Astrocyte of the cerebellum (primary cell): ENCODE measurements around the gene B4GALNT3.

ENCODE experiments used
- DNase-seq: peaks from one replicate; pipeline ENCODE4 v3.0.0-alpha.2; 2011; ENCODE audit warnings: low read depth
- H3K4me3 ChIP-seq: 2 replicates; pipeline ENCODE4 v1.5.1; 2011; ENCODE audit warnings: mild to moderate bottlenecking, low read depth, low read length, moderate library complexity
- CTCF ChIP-seq: IDR thresholded peaks from 2 replicates; pipeline ENCODE4 v1.5.1; 2012; ENCODE audit warnings: low read length, low read depth, moderate library complexity, mild to moderate bottlenecking; ENCODE audit errors: missing control alignments
- in situ Hi-C: cut with HindIII; loops from 2 replicates; pipeline ENCODE4 v1.10.0; 2017; ENCODE audit warnings: low sequenced_read_pairs

B4GALNT3 gene

GRCh38 chr12:562634-563033 is 102.9 kb downstream of the B4GALNT3 start:
- in situ Hi-C loops: no loop called here
- no peak for DNase-seq
- no peak overlapping the region for H3K4me3 ChIP-seq
- TF ChIP-seq CTCF: no peak

GRCh38 chr12:563250-563781 is 103.6 kb downstream of the B4GALNT3 start:
- TF ChIP-seq CTCF: no peak
- no peak overlapping the region for H3K4me3 ChIP-seq
- in situ Hi-C loops: no loop called here
- DNase-seq: peak; percentile 74

GRCh38 chr12:563787-564298 is 104.1 kb downstream of the B4GALNT3 start:
- DNase-seq: no peak
- no peak overlapping the region for H3K4me3 ChIP-seq
- TF ChIP-seq CTCF: no peak
- in situ Hi-C loops: no loop called here

GRCh38 chr12:565161-565560 is 105.4 kb downstream of the B4GALNT3 start:
- no peak for DNase-seq
- no peak for TF ChIP-seq CTCF
- in situ Hi-C loops: loop anchor here (5.0 kb wide), 1 partner anchor 252 kb away; no protein-coding TSS in a partner anchor
- H3K4me3 ChIP-seq: no peak overlapping the region

GRCh38 chr12:565589-566105 is 105.9 kb downstream of the B4GALNT3 start:
- H3K4me3 ChIP-seq: no peak overlapping the region
- no peak for DNase-seq
- TF ChIP-seq CTCF: no peak
- in situ Hi-C loops: loop anchor here (5.0 kb wide), 1 partner anchor 252 kb away; no protein-coding TSS in a partner anchor

GRCh38 chr12:568486-568885 is 108.7 kb downstream of the B4GALNT3 start:
- in situ Hi-C loops: loop anchor here (5.0 kb wide), 1 partner anchor 249 kb away; no protein-coding TSS in a partner anchor

More at GRCh38 chr12:568486-568885, 108.7 kb downstream of the B4GALNT3 start:
- no peak for TF ChIP-seq CTCF
- DNase-seq: no peak
- H3K4me3 ChIP-seq: no peak overlapping the region
